Activated CD8-positive, alpha-beta memory T cell treated with anti-CD3 and anti-CD28 coated beads, Interleukin-2, amount 50 U/mL, for 4 hours (primary cell): ENCODE results near the gene SMIM38.

Experiments
- DNase-seq: peaks from one replicate; pipeline ENCODE4 v3.0.0-alpha.2; 2020

SMIM38 gene

DNA sequence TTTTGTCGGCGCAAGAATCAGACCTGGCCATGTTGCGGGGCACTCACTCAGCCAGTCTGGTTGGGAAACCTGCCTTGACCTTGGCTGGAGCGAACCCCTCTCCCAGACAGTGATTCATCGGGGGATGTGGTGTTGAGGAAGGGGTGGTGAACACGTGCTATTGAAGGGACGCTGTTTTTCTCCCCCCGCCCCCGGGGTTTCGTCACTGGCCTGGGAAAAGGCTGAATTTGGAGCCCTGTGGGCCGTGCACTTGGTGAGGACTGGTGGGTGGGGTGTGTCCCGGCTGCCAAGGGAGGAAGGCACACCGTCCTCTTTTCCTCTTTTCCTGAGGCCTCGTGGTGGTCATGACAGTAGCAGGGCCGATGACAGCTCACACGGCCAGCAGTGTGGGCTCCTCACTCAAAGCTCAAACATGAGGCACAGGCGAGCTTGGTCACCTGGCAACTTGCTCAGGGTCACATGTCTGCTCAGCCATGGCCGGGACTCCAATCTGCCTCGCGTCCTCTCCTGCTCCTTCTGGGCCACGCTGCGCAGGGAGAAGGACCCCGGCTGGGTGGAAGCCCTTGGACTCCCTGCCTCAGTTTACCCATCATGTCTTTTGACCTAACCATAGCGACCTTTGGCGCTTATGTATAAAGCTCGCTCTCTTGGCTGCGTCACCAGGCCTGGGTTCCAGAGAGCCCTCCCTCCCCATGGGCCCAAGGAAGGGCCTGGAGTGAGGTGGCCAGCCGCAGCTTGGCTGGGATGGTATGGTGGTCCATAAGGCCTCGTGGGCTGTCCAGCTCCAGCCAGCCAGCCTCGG, 49.4 kb downstream of the SMIM38 start:
- no peak for DNase-seq
